HG02610 (cell line): ENCODE data around the gene TP53BP2.
A peak's percentile ranks its signal among the peaks of the same experiment; 100 is the strongest.

Experiments
- ATAC-seq: cut with Tn5 transposase; IDR thresholded peaks from one replicate; pipeline ENCODE4 v1.9.1; 2021; ENCODE audit warnings: mild to moderate bottlenecking, moderate library complexity; ENCODE audit not compliant: unreplicated experiment

TP53BP2 gene

DNA sequence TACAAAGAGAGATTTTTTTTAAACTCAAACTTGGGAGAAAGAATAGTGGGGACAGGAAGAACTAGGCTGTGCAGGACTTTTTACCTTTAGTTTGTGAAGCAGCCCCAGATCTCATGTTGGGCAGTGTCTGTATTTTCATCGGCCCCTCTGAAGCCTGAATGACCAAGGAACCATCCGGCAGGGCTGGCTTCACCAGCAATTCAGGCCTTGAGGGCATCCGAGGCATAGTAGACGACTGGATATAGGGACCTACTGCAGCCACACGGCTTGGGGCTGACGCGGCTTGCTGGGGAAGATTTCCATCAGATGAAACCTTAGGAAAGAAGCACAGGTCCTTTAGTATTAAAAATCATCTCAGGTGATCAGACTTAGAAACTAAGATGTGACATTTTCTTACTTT lies 43.7 kb downstream of the TP53BP2 start:
- no peak for ATAC-seq

GRCh38 chr1:223796210-223796609 lies 49.5 kb downstream of the TP53BP2 start:
- no peak for ATAC-seq

GRCh38 chr1:223794136-223794880 lies 51.4 kb downstream of the TP53BP2 start:
- ATAC-seq: no peak

DNA sequence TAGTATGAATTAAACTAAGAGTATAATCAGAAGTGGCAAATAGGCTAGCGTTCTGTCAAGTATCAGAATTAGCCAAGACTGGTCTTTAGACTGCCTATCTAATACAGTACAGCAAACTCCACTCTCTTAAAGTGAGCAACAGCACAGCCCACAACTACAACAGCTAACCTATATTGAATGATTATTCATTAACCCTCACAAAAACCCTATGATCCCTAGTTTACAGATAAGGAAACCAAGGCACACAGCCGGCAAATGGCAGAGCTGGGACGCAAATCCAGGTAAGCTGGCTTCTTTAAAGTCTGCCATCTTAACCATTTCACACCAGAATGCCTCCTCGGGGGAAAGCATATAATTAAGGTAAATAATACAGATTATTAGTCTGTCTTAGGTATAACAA lies 52.0 kb downstream of the TP53BP2 start:
- no peak for ATAC-seq

- ATAC-seq: no peak
These were observed 53.7 kb downstream of the TP53BP2 start for GRCh38 chr1:223792046-223792445.

- no peak for ATAC-seq
These were observed 56.9 kb downstream of the TP53BP2 start for GRCh38 chr1:223788746-223789415.

DNA sequence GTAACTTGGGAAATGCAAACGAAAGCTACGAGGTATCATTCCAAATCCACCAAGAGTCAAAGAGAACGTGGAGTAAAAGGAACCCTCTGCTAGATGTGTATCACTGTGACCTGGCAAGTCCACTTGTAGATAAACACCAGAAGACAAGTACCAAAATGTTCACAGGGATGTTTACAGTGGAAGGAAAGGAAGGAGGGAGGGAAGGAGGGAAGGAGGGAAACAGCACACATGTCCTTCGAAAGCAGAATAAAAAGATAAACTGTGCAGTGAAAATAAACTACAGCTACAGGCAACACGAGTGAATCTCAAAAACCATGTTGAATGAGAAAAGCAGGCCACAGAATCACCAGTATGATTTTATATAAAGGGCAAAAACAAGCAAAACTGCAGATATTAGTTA lies 59.9 kb downstream of the TP53BP2 start:
- ATAC-seq: no peak

GRCh38 chr1:223784541-223784940 lies 61.2 kb downstream of the TP53BP2 start:
- ATAC-seq: no peak

GRCh38 chr1:223783676-223784075 lies 62.1 kb downstream of the TP53BP2 start:
- no peak for ATAC-seq

DNA sequence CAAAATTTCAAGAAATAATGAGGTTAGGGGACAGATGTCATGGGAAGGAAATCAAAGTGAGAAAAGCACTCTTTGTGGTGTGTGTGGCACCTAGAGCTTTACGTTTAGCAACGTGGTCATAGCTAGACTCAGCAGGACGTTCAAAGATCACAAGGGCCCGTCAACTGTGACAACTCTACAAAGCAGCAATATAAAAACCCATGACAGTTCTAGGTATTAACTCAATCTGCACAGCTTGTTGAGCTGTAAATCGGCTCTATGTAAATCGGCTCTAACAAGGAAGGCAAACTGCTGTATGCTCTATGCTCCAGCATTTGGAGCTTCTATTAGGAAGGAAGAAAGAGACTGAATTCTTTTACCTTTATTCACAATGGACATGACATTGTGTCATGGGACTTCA lies 64.8 kb downstream of the TP53BP2 start:
- ATAC-seq: no peak

- ATAC-seq: no peak
These were observed 65.4 kb downstream of the TP53BP2 start for GRCh38 chr1:223780318-223780717.

- no peak for ATAC-seq
These were observed 68.8 kb downstream of the TP53BP2 start for GRCh38 chr1:223776826-223777454.

GRCh38 chr1:223776075-223776814 lies 69.5 kb downstream of the TP53BP2 start:
- peak; percentile 78 for ATAC-seq

GRCh38 chr1:223775711-223776074 lies 70.1 kb downstream of the TP53BP2 start:
- no peak for ATAC-seq

DNA sequence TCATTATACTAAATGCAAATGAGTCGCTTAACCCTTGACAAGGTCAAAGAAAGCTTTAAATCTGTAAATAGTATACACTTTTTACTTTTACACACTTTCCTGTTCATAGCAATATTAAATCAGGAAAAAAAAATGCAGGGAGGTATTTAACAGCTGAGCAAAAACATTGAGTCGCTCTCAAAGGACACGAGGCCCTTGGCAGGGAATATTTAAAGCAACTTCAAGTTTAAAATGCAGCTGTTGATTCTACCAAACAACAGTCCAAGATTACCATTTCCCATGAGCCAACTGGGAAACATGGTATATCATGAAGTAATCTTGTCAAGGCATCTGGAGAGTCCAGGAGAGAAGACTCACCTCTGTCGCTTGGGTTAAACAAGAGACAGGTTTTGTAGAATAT lies 70.7 kb downstream of the TP53BP2 start:
- ATAC-seq: no peak

GRCh38 chr1:223774134-223774814 lies 71.5 kb downstream of the TP53BP2 start:
- no peak for ATAC-seq

- no peak for ATAC-seq
These were observed 73.0 kb downstream of the TP53BP2 start for GRCh38 chr1:223772771-223773160.

DNA sequence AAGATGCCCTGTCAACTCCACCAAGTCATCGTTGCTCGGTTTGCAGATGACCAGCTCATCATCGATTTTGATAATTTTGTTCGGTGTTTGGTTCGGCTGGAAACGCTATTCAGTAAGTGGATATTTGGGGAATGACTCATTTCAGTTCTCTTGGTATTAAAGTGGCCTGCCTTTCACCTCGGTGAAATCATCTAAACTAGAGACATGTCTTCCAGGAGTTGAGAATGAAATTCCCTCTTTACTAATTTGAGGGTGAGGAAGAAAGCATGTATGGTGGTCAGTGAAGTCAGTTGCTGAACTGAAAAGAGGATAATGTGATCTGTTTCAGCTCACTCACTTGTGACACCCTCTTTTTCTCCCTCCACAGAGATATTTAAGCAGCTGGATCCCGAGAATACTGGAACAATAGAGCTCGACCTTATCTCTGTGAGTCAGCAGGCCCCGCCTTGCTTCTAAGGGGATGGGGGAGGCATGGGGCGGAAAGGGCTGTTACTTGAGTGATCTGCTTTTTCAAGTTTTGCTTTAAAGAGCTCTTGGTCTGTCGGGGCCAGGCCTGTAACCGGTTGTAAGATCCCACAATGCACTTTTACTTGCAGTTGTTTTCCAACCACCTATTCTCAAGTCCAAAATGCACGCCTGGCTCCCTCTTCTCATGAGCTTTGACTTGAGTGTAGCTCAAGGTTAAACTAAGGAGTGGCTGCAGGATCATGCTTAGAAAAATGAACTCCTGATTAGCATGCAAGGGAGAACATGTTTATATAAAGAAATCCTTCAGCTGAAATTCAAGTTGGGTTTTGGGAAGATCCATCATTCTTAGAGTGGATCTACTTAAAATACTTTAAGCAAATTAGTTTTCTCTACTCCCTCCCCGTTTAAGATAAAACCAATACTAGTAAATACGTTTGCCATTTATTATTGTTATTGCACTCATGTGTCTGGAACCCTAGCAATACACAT lies 73.7 kb downstream of the TP53BP2 start:
- no peak for ATAC-seq

GRCh38 chr1:223771469-223771813 lies 74.3 kb downstream of the TP53BP2 start:
- no peak for ATAC-seq
